ENCODE measurements around the gene EIF1B. TPM values are rescaled to one million over a fixed set of nuclear protein-coding genes. Genes with fewer than 3 reads are reported as not detected.

EIF1B gene
- polyA plus RNA-seq (2013, experiment 1 of 2) = 109 TPM
- 108 TPM for polyA plus RNA-seq (2013, experiment 2 of 2)

DNA sequence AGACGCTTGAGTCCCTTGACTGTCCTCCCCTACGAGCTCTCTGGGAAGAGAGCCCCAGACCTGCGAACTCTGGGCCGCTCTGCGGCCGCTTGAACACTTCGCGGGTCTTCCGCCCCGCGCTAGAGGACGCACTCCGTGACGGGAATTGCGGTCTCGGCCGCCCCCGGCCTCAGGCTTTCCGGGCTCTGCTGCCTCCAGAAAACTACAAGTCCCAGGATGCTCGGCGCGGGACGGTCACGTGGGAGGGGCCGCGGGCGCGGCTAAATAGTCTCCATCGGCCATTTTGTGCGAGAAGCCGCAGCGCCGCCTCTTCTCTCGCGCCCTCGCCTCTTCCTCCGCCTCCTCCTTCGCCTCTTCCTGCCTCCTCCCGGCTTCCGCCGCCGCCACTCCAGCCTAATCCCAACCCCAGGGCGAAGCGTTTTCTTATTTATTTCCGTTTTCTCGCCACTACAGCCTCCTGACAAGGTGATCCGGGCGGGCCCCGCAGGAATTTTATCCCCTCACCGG is at the start of gene EIF1B:
Gene EIF1B, plus strand, starts transcription at position 290 of the 507 bp plus-strand sequence. CDS start 235 bp downstream, outside the sequence.
- H2BK15ac ChIP-seq (replicated peaks; ENCODE audit: low read depth) = no peak within 1 kb of the TSS
- H2BK120ac ChIP-seq (ENCODE audit: low read depth, low read length) = peak within 1 kb of the TSS; percentile 37
- peak within 1 kb of the TSS; percentile 84 for H3K9ac ChIP-seq (ENCODE audit: low read length)
- no peak within 1 kb of the TSS for H4K5ac ChIP-seq (ENCODE audit: low read length)
- H3K27ac ChIP-seq (ENCODE audit: low read depth, low read length) = peak within 1 kb of the TSS; percentile 84
- H3K36me3 ChIP-seq (ENCODE audit: control insufficient read depth, insufficient read depth, low read length) = peaks cover 3% of the 10 kb centered on the region
- H2AK5ac ChIP-seq (ENCODE audit: low read length) = no peak within 1 kb of the TSS
- no peak within 1 kb of the TSS for H3K23ac ChIP-seq (ENCODE audit: low read length)
- peak within 1 kb of the TSS; percentile 0 for H3K4me2 ChIP-seq (ENCODE audit: low read length)
- peak within 1 kb of the TSS; percentile 81 for H3K18ac ChIP-seq (ENCODE audit: low read length)
- H3K4ac ChIP-seq (ENCODE audit: low read depth, low read length) = peak within 1 kb of the TSS; percentile 89
- peak within 1 kb of the TSS; percentile 83 for H3K4me3 ChIP-seq (ENCODE audit: low read length)
- peak within 1 kb of the TSS; percentile 37 for H2BK5ac ChIP-seq (ENCODE audit: low read length)
- H3K79me1 ChIP-seq (ENCODE audit: low read length) = no peaks in the 10 kb centered on the region
- no peaks in the 10 kb centered on the region for H3K27me3 ChIP-seq (ENCODE audit: insufficient read depth, low read length, poor library complexity)
- H3K56ac ChIP-seq (ENCODE audit: low read length) = peak within 1 kb of the TSS; percentile 90
- WGBS (ENCODE audit: extremely low coverage, insufficient coverage, low lambda C conversion rate) = no CpG with 5 or more reads among the region's 50 CpGs
- H3K4me1 ChIP-seq (ENCODE audit: control insufficient read depth, low read depth, low read length) = no peaks in the 10 kb centered on the region
- H4K8ac ChIP-seq (ENCODE audit: low read depth, low read length) = peak within 1 kb of the TSS; percentile 94
- H3K79me2 ChIP-seq (ENCODE audit: control insufficient read depth, insufficient read depth, low read length) = peaks cover 13% of the 10 kb centered on the region
- DNase-seq = peak; percentile 99

DNA sequence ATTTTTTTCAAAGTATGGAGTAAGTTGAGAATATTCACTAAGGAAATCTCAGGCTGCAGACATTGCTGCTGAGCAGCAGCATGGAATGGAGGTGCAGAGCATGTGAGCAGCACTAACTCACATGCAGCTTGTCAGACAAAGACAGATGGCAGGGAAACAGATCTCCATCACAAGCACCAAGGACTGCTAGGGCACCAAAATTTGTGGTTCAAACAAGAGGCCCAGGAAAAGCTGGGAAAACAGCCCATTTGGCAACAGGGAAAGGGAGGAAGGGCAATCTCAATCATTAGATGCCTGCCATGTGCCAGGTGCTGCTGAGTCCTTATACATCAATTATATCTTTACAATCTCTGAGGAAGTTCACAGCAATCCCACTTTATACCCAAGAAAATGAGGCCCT is 47.2 kb upstream of the EIF1B start:
- no peak overlapping the region for H3K18ac ChIP-seq (ENCODE audit: low read length)
- no peak overlapping the region for H3K9ac ChIP-seq (ENCODE audit: low read length)
- no peak overlapping the region for H3K4ac ChIP-seq (ENCODE audit: low read depth, low read length)
- no peaks in the 10 kb centered on the region for H3K36me3 ChIP-seq (ENCODE audit: control insufficient read depth, insufficient read depth, low read length)
- H3K23ac ChIP-seq (ENCODE audit: low read length) = no peak overlapping the region
- H3K4me3 ChIP-seq (ENCODE audit: low read length) = no peak overlapping the region
- no peaks in the 10 kb centered on the region for H3K27me3 ChIP-seq (ENCODE audit: insufficient read depth, low read length, poor library complexity)
- no peak overlapping the region for H3K56ac ChIP-seq (ENCODE audit: low read length)
- H2BK5ac ChIP-seq (ENCODE audit: low read length) = no peak overlapping the region
- H2AK5ac ChIP-seq (ENCODE audit: low read length) = no peak overlapping the region
- H4K5ac ChIP-seq (ENCODE audit: low read length) = no peak overlapping the region
- no peak overlapping the region for H2BK120ac ChIP-seq (ENCODE audit: low read depth, low read length)
- no peaks in the 10 kb centered on the region for H3K4me1 ChIP-seq (ENCODE audit: control insufficient read depth, low read depth, low read length)
- no peak overlapping the region for H4K8ac ChIP-seq (ENCODE audit: low read depth, low read length)
- no peak overlapping the region for H3K27ac ChIP-seq (ENCODE audit: low read depth, low read length)
- H3K79me1 ChIP-seq (ENCODE audit: low read length) = no peaks in the 10 kb centered on the region
- no peak for DNase-seq
- H2BK15ac ChIP-seq (replicated peaks; ENCODE audit: low read depth) = no peak overlapping the region
- H3K4me2 ChIP-seq (ENCODE audit: low read length) = no peak overlapping the region
- no peaks in the 10 kb centered on the region for H3K79me2 ChIP-seq (ENCODE audit: control insufficient read depth, insufficient read depth, low read length)

DNA sequence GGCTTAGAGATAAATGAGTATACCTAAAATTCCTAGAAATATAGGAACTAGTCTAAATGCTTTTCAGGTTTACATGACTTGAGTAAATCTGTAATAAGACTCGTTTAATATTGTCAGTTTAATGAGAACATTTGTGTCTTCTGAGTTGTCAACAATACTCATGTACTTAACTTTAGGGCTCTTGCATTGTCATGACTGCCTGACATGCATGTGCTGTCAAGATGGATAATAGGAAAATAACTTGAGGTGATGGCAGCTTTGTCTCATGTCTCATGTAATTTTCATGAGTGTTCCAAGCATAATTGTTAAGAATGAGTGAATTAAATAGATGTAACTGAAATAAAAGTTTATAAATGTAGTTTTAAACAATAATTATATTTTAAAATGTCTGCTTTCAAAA is 45.1 kb upstream of the EIF1B start:
- Histone ChIP-seq H3K9ac (ENCODE audit: low read length) (no peak overlapping the region), H3K27ac (ENCODE audit: low read depth, low read length) (no peak overlapping the region), H2BK15ac (replicated peaks; ENCODE audit: low read depth) (no peak overlapping the region), H3K56ac (ENCODE audit: low read length) (no peak overlapping the region), H3K4me1 (ENCODE audit: control insufficient read depth, low read depth, low read length) (no peaks in the 10 kb centered on the region), H4K8ac (ENCODE audit: low read depth, low read length) (no peak overlapping the region), H3K36me3 (ENCODE audit: control insufficient read depth, insufficient read depth, low read length) (no peaks in the 10 kb centered on the region), H3K23ac (ENCODE audit: low read length) (no peak overlapping the region), H3K4ac (ENCODE audit: low read depth, low read length) (no peak overlapping the region), H3K27me3 (ENCODE audit: insufficient read depth, low read length, poor library complexity) (no peaks in the 10 kb centered on the region), H4K5ac (ENCODE audit: low read length) (no peak overlapping the region), H3K79me2 (ENCODE audit: control insufficient read depth, insufficient read depth, low read length) (no peaks in the 10 kb centered on the region), H3K4me2 (ENCODE audit: low read length) (no peak overlapping the region), H2BK120ac (ENCODE audit: low read depth, low read length) (no peak overlapping the region), H2AK5ac (ENCODE audit: low read length) (no peak overlapping the region), H3K4me3 (ENCODE audit: low read length) (no peak overlapping the region), H3K18ac (ENCODE audit: low read length) (no peak overlapping the region), H3K79me1 (ENCODE audit: low read length) (no peaks in the 10 kb centered on the region), H2BK5ac (ENCODE audit: low read length) (no peak overlapping the region)
- WGBS (ENCODE audit: extremely low coverage, insufficient coverage, low lambda C conversion rate) = no CpG with 5 or more reads among the region's 1 CpG
- no peak for DNase-seq

DNA sequence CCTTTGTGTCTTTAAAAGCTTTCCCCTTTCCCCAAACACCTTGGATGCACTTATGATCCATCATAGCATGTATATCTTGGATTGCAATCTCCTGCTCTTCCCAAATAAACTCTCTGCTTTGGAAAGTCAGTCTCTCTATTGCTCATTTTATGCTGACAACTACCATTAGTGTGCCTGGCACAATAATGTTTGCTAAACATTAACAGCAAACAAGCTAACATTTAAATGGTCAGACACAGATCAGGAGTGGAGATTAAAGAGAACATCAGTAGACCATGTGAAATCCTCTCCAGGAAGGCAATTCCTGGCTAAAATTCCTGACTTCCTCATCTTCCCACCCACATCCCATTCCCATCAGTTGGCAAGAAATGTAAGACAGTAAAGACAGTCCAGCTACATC is 44.3 kb upstream of the EIF1B start:
- H3K9ac ChIP-seq (ENCODE audit: low read length) = no peak overlapping the region
- no peaks in the 10 kb centered on the region for H3K79me1 ChIP-seq (ENCODE audit: low read length)
- H3K4me2 ChIP-seq (ENCODE audit: low read length) = no peak overlapping the region
- H2BK5ac ChIP-seq (ENCODE audit: low read length) = no peak overlapping the region
- no peak for DNase-seq
- H3K4me1 ChIP-seq (ENCODE audit: control insufficient read depth, low read depth, low read length) = no peaks in the 10 kb centered on the region
- no peak overlapping the region for H3K27ac ChIP-seq (ENCODE audit: low read depth, low read length)
- no peak overlapping the region for H2AK5ac ChIP-seq (ENCODE audit: low read length)
- H2BK120ac ChIP-seq (ENCODE audit: low read depth, low read length) = no peak overlapping the region
- H3K23ac ChIP-seq (ENCODE audit: low read length) = no peak overlapping the region
- no peak overlapping the region for H3K4ac ChIP-seq (ENCODE audit: low read depth, low read length)
- H3K27me3 ChIP-seq (ENCODE audit: insufficient read depth, low read length, poor library complexity) = no peaks in the 10 kb centered on the region
- H3K18ac ChIP-seq (ENCODE audit: low read length) = no peak overlapping the region
- no peak overlapping the region for H3K56ac ChIP-seq (ENCODE audit: low read length)
- H4K8ac ChIP-seq (ENCODE audit: low read depth, low read length) = no peak overlapping the region
- no peak overlapping the region for H2BK15ac ChIP-seq (replicated peaks; ENCODE audit: low read depth)
- H3K4me3 ChIP-seq (ENCODE audit: low read length) = no peak overlapping the region
- H3K36me3 ChIP-seq (ENCODE audit: control insufficient read depth, insufficient read depth, low read length) = no peaks in the 10 kb centered on the region
- no peaks in the 10 kb centered on the region for H3K79me2 ChIP-seq (ENCODE audit: control insufficient read depth, insufficient read depth, low read length)
- no peak overlapping the region for H4K5ac ChIP-seq (ENCODE audit: low read length)

DNA sequence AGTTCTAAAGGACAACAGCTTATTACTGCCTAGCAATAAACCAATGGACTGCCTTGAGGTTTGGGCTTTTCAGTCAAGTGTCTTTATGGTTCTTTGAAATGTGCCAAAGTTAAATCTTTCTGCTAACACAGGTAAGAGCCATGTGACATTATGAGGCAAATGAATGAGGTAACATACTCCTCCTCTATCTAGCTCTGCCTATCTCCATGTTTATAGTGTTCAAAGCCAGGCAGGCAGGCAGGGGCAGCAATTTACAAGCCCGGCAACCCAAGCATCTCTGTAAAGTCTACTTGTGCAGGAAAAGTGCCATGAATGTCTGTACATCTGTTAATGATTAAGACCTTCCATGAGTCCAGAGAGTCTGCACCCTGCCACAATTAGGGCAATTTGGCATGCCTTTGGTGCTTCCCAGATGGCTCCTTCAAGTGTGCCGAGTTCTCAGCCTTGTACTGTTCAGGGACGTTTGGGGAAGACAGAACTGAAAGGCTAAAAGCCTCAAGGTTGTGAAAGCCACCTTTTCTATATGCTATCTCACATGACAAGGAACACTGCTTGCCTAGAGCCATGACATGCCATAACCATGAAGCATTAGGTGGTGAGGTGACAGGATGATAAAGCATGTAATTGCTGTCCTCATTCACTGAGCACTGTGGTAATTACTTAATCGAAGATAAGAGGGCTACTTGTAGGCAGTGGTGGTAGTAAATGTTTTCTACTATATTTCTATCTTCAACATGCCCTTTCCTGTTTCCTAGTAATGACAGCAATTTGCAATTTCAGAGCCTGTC is 41.4 kb upstream of the EIF1B start:
- H3K18ac ChIP-seq (ENCODE audit: low read length) = no peak overlapping the region
- DNase-seq = peak; percentile 14
- no peak overlapping the region for H4K5ac ChIP-seq (ENCODE audit: low read length)
- no peaks in the 10 kb centered on the region for H3K27me3 ChIP-seq (ENCODE audit: insufficient read depth, low read length, poor library complexity)
- no peak overlapping the region for H3K4me3 ChIP-seq (ENCODE audit: low read length)
- H2BK120ac ChIP-seq (ENCODE audit: low read depth, low read length) = no peak overlapping the region
- H4K8ac ChIP-seq (ENCODE audit: low read depth, low read length) = no peak overlapping the region
- no peak overlapping the region for H3K4ac ChIP-seq (ENCODE audit: low read depth, low read length)
- H3K56ac ChIP-seq (ENCODE audit: low read length) = no peak overlapping the region
- WGBS (ENCODE audit: extremely low coverage, insufficient coverage, low lambda C conversion rate) = no CpG with 5 or more reads among the region's 4 CpGs
- no peak overlapping the region for H2AK5ac ChIP-seq (ENCODE audit: low read length)
- H3K4me2 ChIP-seq (ENCODE audit: low read length) = no peak overlapping the region
- H3K36me3 ChIP-seq (ENCODE audit: control insufficient read depth, insufficient read depth, low read length) = no peaks in the 10 kb centered on the region
- H3K79me2 ChIP-seq (ENCODE audit: control insufficient read depth, insufficient read depth, low read length) = no peaks in the 10 kb centered on the region
- no peak overlapping the region for H2BK15ac ChIP-seq (replicated peaks; ENCODE audit: low read depth)
- no peaks in the 10 kb centered on the region for H3K79me1 ChIP-seq (ENCODE audit: low read length)
- H2BK5ac ChIP-seq (ENCODE audit: low read length) = no peak overlapping the region
- no peaks in the 10 kb centered on the region for H3K4me1 ChIP-seq (ENCODE audit: control insufficient read depth, low read depth, low read length)
- no peak overlapping the region for H3K27ac ChIP-seq (ENCODE audit: low read depth, low read length)
- H3K9ac ChIP-seq (ENCODE audit: low read length) = no peak overlapping the region
- no peak overlapping the region for H3K23ac ChIP-seq (ENCODE audit: low read length)

Measured in mesendoderm (in vitro differentiated cells).